Hematopoietic multipotent progenitor cell treated with erythropoietin and hydrocortisone succinate and interleukin-3 and kit ligand, for 4 days (in vitro differentiated cells): ENCODE data around the gene PCNX1.
"Not testable (repeated sequence)": the region's sequence is repeated elsewhere in the genome, so short reads cannot be mapped to it uniquely, and the experiment has no call there.

ENCODE experiments used
- DNase-seq: peaks from one replicate; pipeline ENCODE4 v3.0.0-alpha.2; 2015

Gene PCNX1

DNA sequence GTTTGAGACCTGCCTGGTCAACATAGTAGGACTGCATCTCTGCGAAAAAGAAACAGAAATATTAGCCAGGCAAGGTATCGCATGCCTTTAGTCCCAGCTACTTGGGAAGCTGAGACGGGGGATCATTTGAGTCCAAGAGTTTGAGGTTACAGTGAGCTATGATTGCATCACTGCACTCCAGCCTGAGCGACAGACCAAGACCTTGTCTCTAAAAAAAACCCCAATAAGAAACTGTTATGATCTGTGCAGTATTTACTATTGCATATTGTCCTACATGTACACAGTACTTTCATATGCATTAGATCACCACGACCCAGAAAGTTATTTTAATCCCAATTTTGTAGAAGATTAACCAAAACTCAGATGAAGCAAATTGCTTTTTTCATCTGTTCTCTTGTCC is 187.5 kb downstream of the PCNX1 start:
- no peak for DNase-seq

DNA sequence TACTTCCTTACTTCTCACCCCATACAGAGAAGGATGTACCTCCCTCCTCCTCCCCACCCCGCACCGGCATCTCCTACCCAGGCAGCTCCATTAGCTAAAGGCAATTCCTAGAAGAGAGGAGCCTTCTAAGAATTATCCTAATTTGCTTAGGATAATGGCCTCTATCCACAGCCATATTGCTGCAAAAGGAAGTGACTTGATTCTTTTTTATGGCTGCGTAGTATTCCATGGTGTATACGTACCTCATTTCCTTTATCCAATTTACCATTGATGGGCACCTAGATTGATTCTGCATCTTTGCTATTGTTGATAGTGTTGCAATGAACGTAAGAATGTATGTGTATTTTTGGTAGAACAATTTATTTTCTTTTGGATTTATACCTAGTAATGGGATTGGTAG is 189.7 kb downstream of the PCNX1 start:
- DNase-seq, result no peak

DNA sequence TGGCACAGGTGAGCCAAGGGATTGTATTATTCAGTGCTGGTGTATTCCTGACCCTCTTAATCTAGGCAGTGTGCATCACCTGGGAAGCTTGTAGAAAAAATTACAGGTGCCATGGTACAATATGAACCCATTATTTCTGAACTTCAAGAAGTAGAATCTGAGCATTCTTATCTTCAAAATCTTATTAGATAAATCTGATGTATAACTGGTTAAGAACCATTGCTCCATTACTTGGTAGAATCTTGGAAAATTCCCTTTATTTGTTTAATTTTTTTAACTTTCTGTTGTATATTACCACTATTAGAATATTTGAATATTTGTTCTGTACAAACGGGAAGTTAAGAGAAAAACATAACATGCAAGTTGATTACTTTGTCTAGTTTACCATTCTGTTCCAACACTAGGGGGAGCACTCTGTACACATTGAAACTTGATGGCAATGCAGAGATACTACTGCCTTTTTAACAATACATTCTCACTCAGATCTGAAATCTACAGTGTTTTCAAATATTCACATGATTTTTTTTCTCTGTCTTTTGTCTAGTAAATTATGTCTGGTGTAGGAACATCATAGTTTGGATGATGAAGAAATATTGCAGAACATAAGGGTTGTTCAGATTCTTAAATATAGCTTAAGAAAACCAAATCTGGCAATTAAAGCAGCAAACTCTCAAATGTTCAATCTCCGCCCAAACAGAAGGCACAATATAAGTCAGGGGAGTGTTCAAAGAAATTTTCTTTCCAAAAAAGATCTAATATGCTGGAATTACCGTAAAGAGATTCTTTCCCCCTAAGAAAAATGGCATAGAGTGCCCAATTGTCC is 196.6 kb downstream of the PCNX1 start:
- peak; percentile 88 for DNase-seq

DNA sequence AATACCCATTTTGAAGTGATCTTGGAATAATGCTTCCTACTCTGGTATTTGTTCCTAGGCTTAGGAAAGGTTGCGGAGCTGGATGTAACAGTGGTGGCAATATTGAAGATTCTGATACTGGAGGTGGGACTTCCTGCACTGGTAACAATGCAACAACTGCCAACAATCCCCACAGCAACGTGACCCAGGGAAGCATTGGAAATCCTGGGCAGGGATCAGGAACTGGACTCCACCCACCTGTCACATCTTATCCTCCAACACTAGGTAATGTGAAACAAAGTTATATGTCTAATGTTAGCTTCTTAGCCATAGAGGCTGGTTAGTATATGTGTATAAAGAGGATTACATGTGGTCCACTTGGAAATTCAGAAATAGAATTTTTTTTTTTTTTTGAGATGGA is 197.9 kb downstream of the PCNX1 start:
- no peak for DNase-seq

DNA sequence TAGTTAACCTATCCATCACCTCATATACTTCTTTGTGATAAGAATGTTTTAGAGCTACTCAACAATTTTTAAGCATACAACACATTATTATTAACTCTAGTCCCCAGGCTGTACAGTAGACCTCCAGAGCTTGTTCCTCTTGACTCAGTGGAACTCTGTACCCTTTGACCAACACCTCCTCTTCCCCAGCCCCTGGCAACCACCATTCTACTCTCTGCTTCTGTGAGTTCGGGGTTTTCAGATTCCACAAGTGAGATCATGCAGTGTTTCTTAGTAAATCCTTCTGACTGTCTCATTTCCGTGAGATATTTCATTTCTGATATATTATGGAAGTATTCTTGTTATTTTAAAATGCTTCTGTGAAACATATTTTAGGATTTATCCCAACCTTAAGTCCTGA is 200.7 kb downstream of the PCNX1 start:
- DNase-seq, result no peak

- DNase-seq, result no peak
These were observed 201.3 kb downstream of the PCNX1 start for GRCh38 chr14:71108398-71109119.

DNA sequence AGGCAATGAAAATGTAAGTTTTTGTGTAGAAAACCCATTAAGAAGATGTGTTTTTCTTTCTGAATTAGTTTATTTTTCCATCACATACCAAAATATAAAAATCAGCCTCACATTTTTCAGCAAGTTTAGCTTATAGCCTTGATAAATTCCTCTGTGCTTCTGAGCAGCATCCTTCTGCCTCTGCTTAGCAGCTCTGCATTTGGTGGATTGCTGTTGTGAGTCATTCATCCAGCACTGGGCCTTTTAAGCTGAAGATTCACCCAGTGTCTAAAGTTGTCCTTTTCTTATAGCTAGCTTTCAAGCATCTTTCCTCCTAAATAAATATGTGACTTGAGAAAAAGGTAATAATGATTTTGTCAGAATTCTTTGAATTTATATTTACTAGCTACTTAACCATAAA is 206.1 kb downstream of the PCNX1 start:
- no peak for DNase-seq

DNA sequence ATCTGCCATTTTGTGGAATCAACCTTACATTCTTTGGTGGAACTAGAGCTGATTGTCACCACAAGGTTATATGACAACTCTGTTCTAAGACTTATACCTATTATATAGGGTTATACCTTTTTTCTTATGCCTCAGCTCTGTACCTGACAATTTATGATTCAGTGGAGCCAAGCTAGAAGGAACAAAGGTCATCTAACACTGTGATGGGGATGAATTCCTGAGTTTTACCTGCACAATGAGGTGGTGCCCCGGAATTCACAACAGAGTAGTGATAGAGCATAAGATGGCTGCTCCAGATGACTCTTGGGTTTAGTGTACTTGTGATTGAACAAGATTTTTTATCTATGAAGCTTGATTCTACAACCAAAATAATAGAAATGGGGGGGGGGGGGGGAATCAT is 207.3 kb downstream of the PCNX1 start:
- no peak for DNase-seq

DNA sequence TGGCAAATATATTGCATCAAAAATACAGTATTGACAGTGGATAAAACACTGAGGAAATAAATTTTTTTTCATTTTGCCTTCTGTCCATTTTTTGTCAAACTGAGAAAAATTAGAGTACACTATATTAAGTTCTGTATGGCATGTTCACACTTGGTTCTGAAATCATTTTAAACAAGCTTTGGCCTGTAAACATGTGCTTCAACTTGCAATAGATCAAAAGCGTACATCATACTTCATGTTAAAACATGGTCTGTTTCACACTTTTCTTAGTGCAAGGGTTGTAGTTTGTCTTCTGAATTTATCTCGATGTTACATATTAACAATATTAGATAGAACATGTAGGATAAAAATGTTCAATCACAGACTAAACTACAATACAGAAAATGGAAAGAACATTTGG is 208.0 kb downstream of the PCNX1 start:
- DNase-seq, result no peak

DNA sequence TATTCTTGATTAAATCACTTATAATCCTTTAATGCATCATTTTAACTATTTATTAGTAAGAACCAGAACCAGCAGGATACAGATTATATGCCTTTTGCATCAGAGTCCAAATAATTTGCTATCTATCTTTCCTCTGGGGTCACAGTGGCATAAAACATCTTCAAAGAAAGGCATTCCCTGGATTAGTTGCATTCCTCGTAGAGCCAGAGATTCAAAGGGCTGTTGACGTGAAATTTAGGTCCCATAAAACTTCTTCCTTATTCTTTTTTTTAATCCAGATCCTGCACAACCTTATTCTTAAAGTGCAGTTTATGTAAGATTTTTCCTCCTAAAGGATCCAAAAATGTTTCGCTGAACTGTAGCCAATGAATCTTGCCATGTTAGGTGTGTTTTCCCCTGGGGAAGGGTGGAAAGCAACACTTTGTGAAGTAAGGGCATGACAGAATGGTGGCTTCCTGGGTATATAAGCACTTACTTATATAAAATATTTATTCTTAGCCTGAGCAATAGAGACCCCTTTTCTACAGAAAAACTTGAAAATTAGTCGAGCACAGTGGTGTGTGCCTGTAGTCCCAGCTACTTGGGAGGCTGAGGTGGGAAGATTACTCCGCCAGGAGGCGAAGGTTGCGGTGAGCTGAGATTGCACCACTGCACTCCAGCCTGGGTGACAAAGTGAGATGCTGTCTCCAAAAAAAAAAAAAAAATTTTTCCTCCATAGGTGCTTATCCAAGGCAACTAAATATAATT is 208.7 kb downstream of the PCNX1 start:
- DNase-seq, result no peak

DNA sequence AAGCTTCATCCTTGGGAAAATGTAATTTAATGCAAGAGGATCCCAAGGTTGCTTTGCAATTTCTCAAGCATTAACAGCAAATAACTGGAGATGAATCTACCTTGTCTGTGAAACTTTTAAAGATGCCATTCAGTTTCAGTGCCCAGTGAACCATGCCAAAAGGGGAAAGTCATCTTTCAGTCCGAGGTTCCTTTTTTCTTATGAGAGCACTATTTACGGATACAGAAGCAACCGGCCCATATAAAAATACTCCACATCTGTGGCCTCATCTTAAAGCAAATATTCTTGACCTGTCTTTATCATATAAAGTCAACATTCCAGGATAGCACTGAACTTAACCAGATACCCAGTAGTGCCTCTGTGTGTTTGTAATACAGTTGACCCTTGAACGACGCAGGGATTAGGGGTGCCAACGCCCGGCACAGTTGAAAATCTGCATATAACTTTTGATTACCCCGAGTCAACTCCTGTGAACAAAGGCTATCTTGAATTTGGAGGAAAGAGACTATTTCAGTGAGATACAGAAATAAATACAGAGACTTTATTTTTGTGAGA is 209.4 kb downstream of the PCNX1 start:
- DNase-seq, result no peak

GRCh38 chr14:71117839-71118743 is 210.8 kb downstream of the PCNX1 start:
- no peak for DNase-seq

DNA sequence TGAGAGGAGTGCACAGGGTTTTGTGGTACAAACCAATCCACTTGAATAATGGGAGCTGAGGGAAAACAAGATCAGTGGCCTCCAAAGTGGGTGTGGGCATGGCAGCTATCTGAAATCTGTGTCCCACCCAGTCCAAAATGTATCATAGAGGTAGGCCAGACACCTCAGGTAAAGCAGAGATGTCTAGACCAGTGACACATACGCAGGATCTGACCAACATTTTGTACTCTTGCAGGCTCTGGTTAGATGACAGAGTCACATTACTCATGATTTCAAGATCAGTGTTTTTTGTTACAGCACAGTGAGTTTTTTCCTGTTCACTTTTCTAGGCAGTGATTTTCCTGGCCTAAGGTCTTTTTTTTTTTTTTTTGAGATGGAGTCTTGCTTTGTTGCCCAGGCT is 211.8 kb downstream of the PCNX1 start:
- no peak for DNase-seq

GRCh38 chr14:71119832-71120231 is 212.6 kb downstream of the PCNX1 start:
- DNase-seq, result no peak

DNA sequence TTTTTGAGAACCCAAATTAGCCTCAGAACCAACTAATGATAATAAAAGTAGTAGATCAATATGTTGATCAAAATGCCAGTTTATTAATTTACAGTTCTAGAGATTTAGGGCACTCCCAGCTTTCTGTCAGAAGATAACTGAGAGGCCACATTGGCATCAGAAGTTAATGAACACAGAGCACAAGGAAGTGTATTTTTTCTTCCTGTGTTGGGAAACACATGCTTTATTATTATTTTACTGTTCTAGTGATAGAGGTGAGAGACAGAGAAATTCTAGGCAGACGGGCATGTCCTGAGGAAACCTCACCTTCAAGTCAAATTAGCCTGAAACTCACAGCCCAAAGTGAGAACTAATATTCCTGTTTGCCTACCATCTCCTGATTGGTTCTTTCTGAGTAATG is 213.7 kb downstream of the PCNX1 start:
- DNase-seq, result no peak

DNA sequence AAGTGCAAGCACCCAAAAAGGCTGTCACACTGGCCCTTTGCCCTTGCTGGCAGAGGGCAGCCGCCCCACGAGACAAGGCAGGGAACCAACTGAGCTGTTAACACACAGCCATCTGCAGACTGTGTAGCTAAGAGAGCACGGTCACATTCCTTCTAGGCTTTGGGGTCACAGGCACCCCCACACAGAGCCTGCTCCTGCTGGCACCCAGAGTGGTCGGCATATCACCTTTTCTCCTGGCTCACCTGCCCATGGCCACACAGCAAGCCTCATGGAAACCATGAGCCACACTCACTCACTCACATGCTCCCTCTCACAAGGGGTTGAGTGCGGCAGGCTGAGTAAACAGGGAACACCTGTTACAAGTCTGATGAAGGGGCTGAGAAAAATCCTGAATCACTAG is 214.5 kb downstream of the PCNX1 start:
- no peak for DNase-seq

GRCh38 chr14:71122866-71123565 is 215.8 kb downstream of the PCNX1 start:
- DNase-seq, result no peak

GRCh38 chr14:71123579-71124135 is 216.4 kb downstream of the PCNX1 start:
- DNase-seq, result no peak

DNA sequence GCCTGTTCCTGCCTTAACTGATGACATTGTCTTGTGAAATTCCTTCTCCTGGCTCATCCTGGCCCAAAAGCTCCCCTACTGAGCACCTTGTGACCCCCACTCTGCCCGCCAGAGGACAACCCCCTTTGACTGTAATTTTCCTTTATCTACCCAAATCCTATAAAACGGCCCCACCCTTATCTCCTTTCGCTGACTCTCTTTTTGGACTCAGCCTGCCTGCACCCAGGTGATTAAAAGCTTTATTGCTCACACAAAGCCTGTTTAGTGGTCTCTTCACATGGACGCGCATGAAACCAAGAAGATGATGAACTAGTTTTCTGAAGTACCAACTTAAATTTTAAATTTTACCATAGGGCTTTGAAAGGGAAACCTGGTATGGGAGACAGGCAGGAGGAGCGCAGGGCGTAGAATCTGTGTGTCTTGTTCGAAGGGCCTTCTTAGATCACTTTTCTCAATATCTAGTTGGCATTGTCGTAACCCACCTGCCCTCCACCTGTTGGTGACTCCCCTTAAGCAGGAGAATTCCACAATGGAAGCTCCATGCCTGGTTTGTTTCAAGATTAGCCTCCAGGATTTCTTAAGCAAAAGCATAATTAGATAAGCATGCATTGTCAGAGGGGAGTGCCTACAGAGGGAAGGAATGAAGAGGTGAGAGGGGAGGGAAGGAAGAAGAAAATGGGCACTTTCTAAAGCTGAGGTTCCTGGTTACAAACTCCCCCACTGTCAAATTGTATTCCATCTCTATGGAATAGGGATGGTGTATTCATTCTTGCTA is 222.6 kb downstream of the PCNX1 start:
- DNase-seq, result not testable (repeated sequence)

DNA sequence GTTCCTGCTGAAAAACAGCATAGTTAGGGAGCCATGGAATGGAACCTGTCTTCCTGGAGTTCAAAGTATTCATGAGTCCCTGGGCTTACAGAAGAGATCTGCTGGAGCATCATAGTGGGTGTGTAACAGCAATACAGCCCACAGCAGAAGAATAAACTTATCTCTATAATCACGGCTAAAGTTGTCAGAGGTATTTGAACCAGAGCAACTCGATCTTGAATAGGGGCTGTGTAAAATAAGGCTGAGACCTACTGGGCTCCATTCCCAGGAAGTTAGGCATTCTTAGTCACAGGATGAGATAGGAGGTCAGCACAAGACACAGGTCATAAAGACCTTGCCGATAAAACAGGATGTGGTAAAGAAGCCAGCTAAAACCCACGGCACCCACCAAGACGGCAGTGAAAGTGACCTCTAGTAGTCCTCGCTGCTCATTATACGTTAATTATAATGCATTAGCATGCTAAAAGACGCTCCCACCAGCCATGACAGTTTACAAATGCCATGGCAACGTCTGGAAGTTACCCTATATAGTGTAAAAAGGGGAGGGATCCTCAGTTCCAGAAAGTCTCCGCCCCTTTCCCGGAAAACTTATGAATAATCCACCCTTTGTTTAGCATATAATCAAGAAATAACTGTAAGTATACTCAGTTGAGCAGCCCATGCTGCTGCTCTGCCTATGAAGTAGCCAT is 223.4 kb downstream of the PCNX1 start:
- peak; percentile 62 for DNase-seq
